ENCODE data around the gene IRX5. TPM values are rescaled to one million over a fixed set of nuclear protein-coding genes. Genes with fewer than 3 reads are reported as not detected.

Gene IRX5
- total and polyA plus RNA-seq, 4 donors: 2.1 to 9.5 (median 4.3) TPM

DNA sequence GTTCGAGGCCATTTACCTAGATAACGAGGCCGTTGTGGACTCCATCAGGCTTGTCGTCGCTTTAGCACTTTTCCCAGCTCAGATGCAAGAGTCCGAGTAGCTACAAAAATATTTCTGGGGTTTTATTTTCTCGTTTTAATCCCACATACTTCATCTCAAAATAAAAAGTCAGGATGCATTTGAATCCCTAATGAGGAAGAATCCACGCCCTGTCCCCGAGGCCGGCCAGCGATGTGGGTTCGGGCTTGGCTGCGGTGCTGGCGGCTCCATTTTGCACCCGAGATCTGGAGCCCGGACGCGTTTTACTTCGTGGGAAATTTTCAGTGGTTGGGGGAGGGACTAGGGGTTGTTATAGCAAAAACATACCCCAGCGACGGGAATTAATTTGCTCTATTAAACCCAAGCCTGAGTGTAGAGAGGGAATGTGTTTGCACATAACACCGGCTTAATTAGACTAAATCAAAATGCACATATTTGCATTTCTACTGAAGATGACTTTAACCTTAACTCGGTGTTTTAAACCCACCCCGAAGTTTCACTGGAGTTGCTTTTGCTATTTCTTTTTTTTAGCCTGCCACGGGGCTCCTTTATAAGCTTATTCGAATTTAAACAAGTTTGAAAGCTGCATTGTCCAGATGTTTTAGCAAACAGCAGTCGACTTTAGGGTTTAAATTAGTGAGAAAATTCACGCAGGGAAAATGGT, 4.8 kb downstream of the IRX5 start:
- peak overlapping the region; percentile 14 for H3K4me3 ChIP-seq (ENCODE audit: low read depth, low read length)
- H3K4me1 ChIP-seq (ENCODE audit: control insufficient read depth, insufficient read depth, low read length): peaks cover 67% of the 10 kb centered on the region
- peaks cover 92% of the 10 kb centered on the region for H3K27me3 ChIP-seq (ENCODE audit: control insufficient read depth, insufficient read depth, low read length)
- 7% methylated on average over 19 of the region's 28 CpGs for WGBS (ENCODE audit: insufficient coverage)
- H3K9me3 ChIP-seq (ENCODE audit: control insufficient read depth, insufficient read depth, low read length): peaks cover 2% of the 10 kb centered on the region
- peaks cover 31% of the 10 kb centered on the region for H3K36me3 ChIP-seq (ENCODE audit: control insufficient read depth, insufficient read depth, low read length)
- DNase-seq (ENCODE audit: low read depth in 4 of 6, low spot score in 6 of 6): peak in 2 of 6 donors; percentile 54 to 75
- peak overlapping the region; percentile 52 for H3K27ac ChIP-seq (ENCODE audit: low read depth, low read length)

DNA sequence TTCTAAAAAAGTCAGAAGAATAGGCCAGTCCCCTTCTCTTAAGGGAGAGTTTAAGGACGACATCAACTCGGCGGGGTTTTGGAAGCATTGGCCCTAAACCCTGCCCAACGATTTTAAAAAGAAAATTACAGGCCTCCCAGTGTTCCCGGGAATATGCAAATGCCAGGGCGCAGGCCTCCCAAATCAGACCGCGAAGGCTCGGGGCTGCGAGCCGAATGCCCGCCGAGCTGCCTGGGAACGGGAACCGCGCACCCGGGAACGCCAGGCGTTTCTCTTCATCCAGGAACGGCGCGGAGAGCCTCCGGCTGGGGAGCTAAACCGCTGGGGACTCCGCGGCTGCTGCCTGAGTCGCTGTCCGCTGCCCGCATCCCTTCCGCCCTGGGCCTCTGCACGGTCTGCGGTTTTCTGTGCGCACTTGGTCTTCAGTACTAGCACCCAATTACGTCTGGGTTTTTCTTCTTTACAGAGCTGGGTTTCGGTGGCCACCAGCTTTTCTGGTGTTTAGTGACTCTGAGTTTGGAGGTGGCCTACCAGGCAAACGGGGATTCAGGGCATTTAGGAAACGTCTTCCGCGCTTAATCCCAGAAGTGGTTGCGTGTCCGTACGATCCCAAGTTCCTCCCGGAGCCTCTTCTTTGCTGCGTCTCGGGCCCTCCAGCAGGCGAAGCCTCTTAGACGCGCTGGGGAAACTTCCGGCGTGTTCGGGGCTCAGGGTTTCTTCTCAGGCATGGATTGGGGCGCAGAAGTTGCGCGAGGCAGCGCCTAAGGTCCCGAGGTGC, 5.7 kb downstream of the IRX5 start:
- H3K27ac ChIP-seq (ENCODE audit: low read depth, low read length): peak overlapping the region; percentile 57

DNA sequence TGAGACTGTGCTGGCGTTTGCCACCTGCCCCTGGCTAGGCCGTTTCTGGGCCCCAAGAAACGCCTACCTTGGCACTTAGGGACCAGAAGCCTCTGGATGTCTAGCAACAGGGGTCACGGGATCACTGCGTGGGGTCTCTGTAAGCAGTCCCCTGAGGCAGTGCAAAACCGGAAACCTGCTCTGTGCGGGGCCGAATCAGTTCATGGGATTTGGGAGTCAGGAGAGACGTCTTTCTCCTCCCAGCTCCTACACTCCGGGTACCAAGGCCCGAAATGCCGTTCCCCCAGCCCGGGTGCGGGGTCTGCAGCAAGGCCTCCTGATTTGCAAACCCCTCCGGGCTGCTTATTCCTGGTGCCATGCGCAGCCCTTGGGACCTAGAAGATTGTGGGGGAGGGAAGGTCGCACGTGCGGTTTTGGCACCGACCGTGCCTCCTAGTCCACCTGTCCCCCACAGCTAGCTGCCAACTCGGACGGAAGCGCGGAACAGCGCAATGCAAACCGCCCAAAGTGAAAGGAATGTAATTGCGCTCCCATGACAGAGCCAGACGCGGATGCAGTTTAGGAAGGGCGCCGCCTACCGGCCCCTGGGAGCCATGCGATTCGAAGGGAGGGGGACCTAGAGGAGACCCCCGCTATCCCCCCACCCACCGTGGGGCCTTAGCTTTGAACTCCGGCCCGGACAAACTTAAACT, 6.5 kb downstream of the IRX5 start:
- DNase-seq (ENCODE audit: low read depth in 4 of 6, low spot score in 6 of 6): peak in 3 of 6 donors; percentile 28 to 84 (median 83)
- peaks cover under 1% of the 10 kb centered on the region for H3K9me3 ChIP-seq (ENCODE audit: control insufficient read depth, insufficient read depth, low read length)
- peak overlapping the region; percentile 57 for H3K27ac ChIP-seq (ENCODE audit: low read depth, low read length)
- H3K36me3 ChIP-seq (ENCODE audit: control insufficient read depth, insufficient read depth, low read length): peaks cover 29% of the 10 kb centered on the region
- peaks cover 93% of the 10 kb centered on the region for H3K27me3 ChIP-seq (ENCODE audit: control insufficient read depth, insufficient read depth, low read length)
- H3K4me3 ChIP-seq (ENCODE audit: low read depth, low read length): peak overlapping the region; percentile 38
- peaks cover 55% of the 10 kb centered on the region for H3K4me1 ChIP-seq (ENCODE audit: control insufficient read depth, insufficient read depth, low read length)
- 4% methylated on average over 31 of the region's 39 CpGs for WGBS (ENCODE audit: insufficient coverage)

More for the DNA sequence above, 5.7 kb downstream of the IRX5 start:
- WGBS (ENCODE audit: insufficient coverage): 5% methylated on average over 56 of the region's 56 CpGs
- Histone ChIP-seq H3K4me3 (ENCODE audit: low read depth, low read length) (peak overlapping the region; percentile 38), H3K36me3 (ENCODE audit: control insufficient read depth, insufficient read depth, low read length) (peaks cover 31% of the 10 kb centered on the region), H3K9me3 (ENCODE audit: control insufficient read depth, insufficient read depth, low read length) (peaks cover 2% of the 10 kb centered on the region), H3K4me1 (ENCODE audit: control insufficient read depth, insufficient read depth, low read length) (peaks cover 60% of the 10 kb centered on the region), H3K27me3 (ENCODE audit: control insufficient read depth, insufficient read depth, low read length) (peaks cover 95% of the 10 kb centered on the region)
- peak in 3 of 6 donors; percentile 28 to 72 (median 63) for DNase-seq (ENCODE audit: low read depth in 4 of 6, low spot score in 6 of 6)

DNA sequence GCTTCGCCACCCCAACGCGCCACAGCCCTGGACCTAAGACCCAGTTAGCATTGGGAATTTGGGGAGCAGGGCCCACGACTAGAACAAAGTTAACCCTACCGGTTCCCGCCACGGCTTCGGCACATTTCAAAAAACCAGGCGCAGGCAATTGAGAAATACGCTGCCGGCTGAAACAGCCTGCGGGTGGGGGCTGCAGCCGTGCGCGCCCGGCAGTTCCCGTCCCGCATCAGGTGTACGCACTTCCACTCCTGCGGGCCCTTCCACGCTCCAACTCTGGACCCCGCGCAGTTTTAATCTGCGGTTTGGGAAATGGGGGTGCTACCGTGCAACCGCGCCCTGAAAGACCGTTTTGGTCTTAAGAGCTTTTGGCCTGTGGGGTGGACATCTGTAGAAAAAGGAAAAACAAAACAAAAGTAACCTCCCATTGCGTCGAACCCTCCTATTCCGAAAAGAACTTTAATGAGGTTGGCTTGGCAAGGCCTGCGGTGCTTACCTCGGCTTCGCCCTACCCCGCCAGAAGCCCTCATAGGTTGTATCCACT, 7.1 kb downstream of the IRX5 start:
- Histone ChIP-seq H3K9me3 (ENCODE audit: control insufficient read depth, insufficient read depth, low read length) (no peaks in the 10 kb centered on the region), H3K27me3 (ENCODE audit: control insufficient read depth, insufficient read depth, low read length) (peaks cover 90% of the 10 kb centered on the region), H3K27ac (ENCODE audit: low read depth, low read length) (no peak overlapping the region), H3K36me3 (ENCODE audit: control insufficient read depth, insufficient read depth, low read length) (peaks cover 27% of the 10 kb centered on the region), H3K4me1 (ENCODE audit: control insufficient read depth, insufficient read depth, low read length) (peaks cover 49% of the 10 kb centered on the region), H3K4me3 (ENCODE audit: low read depth, low read length) (peak overlapping the region; percentile 38)
- DNase-seq (ENCODE audit: low read depth in 4 of 6, low spot score in 6 of 6): peak in 2 of 6 donors; percentile 38 to 52
- 15% methylated on average over 24 of the region's 35 CpGs for WGBS (ENCODE audit: insufficient coverage)

DNA sequence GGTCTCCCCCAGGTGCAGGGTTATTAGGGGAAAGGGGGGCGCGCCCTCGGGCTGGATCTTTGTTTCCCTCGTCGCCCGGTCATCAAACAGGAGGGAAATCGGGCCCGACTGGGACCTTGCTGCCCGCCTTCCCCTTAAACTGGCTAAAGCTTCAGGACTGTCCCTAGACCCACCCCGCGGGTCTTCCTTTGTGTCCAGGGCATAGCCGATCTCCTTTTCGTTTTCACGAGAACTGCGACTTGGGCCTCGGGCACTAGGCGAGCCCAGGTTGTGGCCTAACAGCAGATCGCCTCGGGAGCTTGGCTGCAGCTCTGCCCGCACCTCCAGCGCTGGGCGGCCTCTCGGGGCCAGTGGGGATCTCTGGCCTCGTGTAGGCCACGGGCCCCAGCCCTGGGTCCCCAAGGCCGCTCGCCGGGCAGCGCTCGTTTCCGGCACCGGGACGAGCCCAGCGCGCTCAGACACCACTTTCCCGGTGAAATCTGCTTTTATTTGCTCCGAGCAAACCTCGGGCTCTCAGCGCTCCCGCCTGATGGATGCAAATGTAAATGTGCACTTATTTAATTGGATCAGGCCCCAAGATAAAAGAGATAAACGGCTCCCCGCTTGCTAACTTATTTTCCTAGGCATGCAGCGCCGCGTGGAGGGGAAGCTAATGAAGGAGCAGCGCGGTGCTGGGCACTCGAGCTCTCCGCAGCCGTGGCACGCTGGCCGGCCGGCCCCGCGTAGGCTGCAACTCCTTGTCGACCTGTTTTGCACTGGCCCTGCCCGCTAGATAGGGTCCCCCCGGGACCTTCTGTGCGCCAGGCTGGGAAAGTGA, 7.8 kb downstream of the IRX5 start:
- WGBS (ENCODE audit: insufficient coverage): 23% methylated on average over 56 of the region's 59 CpGs
- peak in 3 of 6 donors; percentile 41 to 81 (median 77) for DNase-seq (ENCODE audit: low read depth in 4 of 6, low spot score in 6 of 6)
- peaks cover 87% of the 10 kb centered on the region for H3K27me3 ChIP-seq (ENCODE audit: control insufficient read depth, insufficient read depth, low read length)
- no peak overlapping the region for H3K4me3 ChIP-seq (ENCODE audit: low read depth, low read length)
- no peaks in the 10 kb centered on the region for H3K9me3 ChIP-seq (ENCODE audit: control insufficient read depth, insufficient read depth, low read length)
- peaks cover 26% of the 10 kb centered on the region for H3K36me3 ChIP-seq (ENCODE audit: control insufficient read depth, insufficient read depth, low read length)
- no peak overlapping the region for H3K27ac ChIP-seq (ENCODE audit: low read depth, low read length)
- H3K4me1 ChIP-seq (ENCODE audit: control insufficient read depth, insufficient read depth, low read length): peaks cover 47% of the 10 kb centered on the region

DNA sequence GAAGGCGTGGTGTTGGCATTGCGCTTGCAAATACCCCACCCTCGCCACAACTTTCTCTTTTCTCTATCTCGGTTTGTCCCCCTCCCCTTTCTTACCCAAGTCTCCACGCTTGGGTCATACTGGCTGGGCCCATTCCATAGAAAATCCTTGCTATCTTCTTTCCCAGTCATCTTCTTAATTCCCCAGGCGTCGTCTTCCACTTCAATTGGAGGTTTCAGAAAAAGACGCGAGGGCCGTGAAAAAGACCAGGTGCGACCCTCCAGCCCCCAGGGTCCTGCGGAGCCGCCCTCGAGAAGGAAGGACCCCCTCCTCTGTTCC, 8.3 kb downstream of the IRX5 start:
- 34% methylated on average over 9 of the region's 14 CpGs for WGBS (ENCODE audit: insufficient coverage)
- H3K27ac ChIP-seq (ENCODE audit: low read depth, low read length): no peak overlapping the region
- no peaks in the 10 kb centered on the region for H3K9me3 ChIP-seq (ENCODE audit: control insufficient read depth, insufficient read depth, low read length)
- peaks cover 84% of the 10 kb centered on the region for H3K27me3 ChIP-seq (ENCODE audit: control insufficient read depth, insufficient read depth, low read length)
- H3K4me1 ChIP-seq (ENCODE audit: control insufficient read depth, insufficient read depth, low read length): peaks cover 44% of the 10 kb centered on the region
- peak in 1 of 6 donors; percentile 16 for DNase-seq (ENCODE audit: low read depth in 4 of 6, low spot score in 6 of 6)
- H3K4me3 ChIP-seq (ENCODE audit: low read depth, low read length): no peak overlapping the region
- peaks cover 24% of the 10 kb centered on the region for H3K36me3 ChIP-seq (ENCODE audit: control insufficient read depth, insufficient read depth, low read length)

DNA sequence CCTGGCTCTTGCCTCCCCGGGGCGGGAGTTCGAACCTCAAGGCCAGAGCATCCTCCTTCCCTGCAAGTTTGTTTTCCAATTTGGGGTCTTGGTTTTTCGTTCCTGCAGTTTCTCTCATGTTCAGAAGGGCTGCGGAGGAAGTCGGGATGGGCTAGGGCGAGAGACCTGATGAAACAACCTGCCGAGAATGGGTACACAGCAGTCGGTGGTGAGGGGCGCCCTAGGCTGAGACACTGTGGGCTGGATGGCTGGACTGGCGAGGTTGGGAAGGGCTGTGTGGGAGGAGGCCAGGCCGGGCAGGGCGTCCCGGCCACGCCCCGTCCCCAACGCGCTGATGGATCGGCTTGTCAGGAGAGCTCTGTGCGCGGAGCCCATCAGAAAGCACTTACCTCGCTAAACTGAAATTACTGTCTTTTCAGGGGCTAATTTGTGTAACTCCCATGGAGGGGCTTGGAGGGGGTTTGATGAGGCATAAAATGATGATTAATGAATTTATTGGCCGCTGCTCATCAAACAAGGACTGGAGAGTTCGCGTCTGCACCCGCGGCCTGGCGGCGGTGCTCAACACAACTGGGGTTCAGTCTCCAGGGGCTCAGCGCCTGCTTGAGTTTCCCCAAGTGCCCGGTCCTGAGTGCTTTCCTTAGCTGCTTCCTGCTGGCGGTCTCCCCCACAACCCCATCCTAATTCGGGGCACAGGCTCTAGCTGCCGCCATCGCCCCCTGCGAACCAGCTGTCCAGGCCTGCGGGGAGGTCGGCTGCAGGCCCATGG, 9.0 kb downstream of the IRX5 start:
- no peak overlapping the region for H3K27ac ChIP-seq (ENCODE audit: low read depth, low read length)
- H3K36me3 ChIP-seq (ENCODE audit: control insufficient read depth, insufficient read depth, low read length): peaks cover 24% of the 10 kb centered on the region
- peaks cover 80% of the 10 kb centered on the region for H3K27me3 ChIP-seq (ENCODE audit: control insufficient read depth, insufficient read depth, low read length)
- 39% methylated on average over 38 of the region's 38 CpGs for WGBS (ENCODE audit: insufficient coverage)
- DNase-seq (ENCODE audit: low read depth in 4 of 6, low spot score in 6 of 6): peak in 1 of 6 donors; percentile 29
- peaks cover 44% of the 10 kb centered on the region for H3K4me1 ChIP-seq (ENCODE audit: control insufficient read depth, insufficient read depth, low read length)
- H3K4me3 ChIP-seq (ENCODE audit: low read depth, low read length): no peak overlapping the region
- no peaks in the 10 kb centered on the region for H3K9me3 ChIP-seq (ENCODE audit: control insufficient read depth, insufficient read depth, low read length)

DNA sequence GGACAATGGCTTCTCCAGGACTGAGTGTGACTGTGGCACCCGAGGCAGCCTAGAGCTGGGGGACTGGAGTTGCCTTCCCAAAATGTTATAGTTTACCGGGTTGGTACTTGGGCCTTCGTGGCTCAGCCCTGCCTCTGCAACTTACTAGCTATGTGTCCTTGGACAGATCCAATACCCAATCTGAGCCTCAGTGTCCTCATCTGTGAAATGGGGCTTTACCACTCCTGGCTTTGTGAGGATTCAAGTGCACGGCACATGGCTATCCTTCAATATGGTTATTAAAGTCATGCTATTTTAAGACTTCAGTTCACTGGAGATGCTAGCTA, 9.6 kb downstream of the IRX5 start:
- no peak overlapping the region for H3K4me3 ChIP-seq (ENCODE audit: low read depth, low read length)
- peaks cover 24% of the 10 kb centered on the region for H3K36me3 ChIP-seq (ENCODE audit: control insufficient read depth, insufficient read depth, low read length)
- no peak for DNase-seq (ENCODE audit: low read depth in 4 of 6, low spot score in 6 of 6)
- H3K4me1 ChIP-seq (ENCODE audit: control insufficient read depth, insufficient read depth, low read length): peaks cover 40% of the 10 kb centered on the region
- 53% methylated on average over 3 of the region's 4 CpGs for WGBS (ENCODE audit: insufficient coverage)
- H3K9me3 ChIP-seq (ENCODE audit: control insufficient read depth, insufficient read depth, low read length): no peaks in the 10 kb centered on the region
- H3K27me3 ChIP-seq (ENCODE audit: control insufficient read depth, insufficient read depth, low read length): peaks cover 74% of the 10 kb centered on the region
- H3K27ac ChIP-seq (ENCODE audit: low read depth, low read length): no peak overlapping the region
